GM12801 (cell line): Measurements from ENCODE around the gene C10orf71.

ENCODE experiments used
- TF ChIP-seq, protein P1 (sequence below): IDR thresholded peaks from one replicate; pipeline ENCODE4 v1.5.1; 2011; ENCODE audit warnings: control low read depth; ENCODE audit not compliant: insufficient read length; ENCODE audit errors: extremely low read depth

The C10orf71 gene

GRCh38 chr10:49375611-49376010, 76.6 kb downstream of the C10orf71 start:
- TF ChIP-seq, protein P1, sequence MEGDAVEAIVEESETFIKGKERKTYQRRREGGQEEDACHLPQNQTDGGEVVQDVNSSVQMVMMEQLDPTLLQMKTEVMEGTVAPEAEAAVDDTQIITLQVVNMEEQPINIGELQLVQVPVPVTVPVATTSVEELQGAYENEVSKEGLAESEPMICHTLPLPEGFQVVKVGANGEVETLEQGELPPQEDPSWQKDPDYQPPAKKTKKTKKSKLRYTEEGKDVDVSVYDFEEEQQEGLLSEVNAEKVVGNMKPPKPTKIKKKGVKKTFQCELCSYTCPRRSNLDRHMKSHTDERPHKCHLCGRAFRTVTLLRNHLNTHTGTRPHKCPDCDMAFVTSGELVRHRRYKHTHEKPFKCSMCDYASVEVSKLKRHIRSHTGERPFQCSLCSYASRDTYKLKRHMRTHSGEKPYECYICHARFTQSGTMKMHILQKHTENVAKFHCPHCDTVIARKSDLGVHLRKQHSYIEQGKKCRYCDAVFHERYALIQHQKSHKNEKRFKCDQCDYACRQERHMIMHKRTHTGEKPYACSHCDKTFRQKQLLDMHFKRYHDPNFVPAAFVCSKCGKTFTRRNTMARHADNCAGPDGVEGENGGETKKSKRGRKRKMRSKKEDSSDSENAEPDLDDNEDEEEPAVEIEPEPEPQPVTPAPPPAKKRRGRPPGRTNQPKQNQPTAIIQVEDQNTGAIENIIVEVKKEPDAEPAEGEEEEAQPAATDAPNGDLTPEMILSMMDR = no peak
